ENCODE results near the gene LEFTY2. TPM values are rescaled to one million over a fixed set of nuclear protein-coding genes. Genes with fewer than 3 reads are reported as not detected.

The LEFTY2 gene
- polyA plus RNA-seq, 2 of the 4 experiments (the other 2 are of a cell fraction) = not detected

DNA sequence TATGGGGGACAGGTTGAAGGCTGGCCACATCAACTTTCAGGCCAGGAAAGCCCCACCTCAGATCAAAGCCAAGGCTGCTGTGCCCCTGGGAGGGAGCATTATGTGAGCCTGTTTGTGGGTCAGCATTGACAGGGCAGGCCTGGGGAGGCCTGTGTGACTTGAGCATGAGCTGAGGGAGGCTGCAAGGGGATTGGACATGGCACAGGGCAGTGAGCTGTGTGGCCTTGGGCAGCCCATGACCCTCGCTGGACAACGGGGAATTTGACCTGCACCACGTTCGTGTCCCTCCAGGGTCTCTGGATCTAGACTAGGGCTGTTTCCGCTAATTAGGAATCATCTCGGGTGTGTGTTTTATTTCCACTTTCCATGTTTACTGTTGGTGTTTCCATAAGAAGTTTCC lies 34.6 kb downstream of the LEFTY2 start:
- ATAC-seq (no peak), FAIRE-seq (no peak), DNase-seq (ENCODE audit: low read depth in 1 of 2, low spot score in 1 of 2) (no peak)
- TF ChIP-seq CHD2 (IDR thresholded peaks at IDR 0.05; ENCODE audit: low read length, partially characterized antibody) (no peak), EHMT2 (IDR thresholded peaks at IDR 0.05; ENCODE audit: low read depth) (no peak)
- ChIA-PET CTCF (interaction anchor here (0.7 to 12.4 kb wide), 7 partner anchors 11 to 442 kb away, joined by 3 to 207 read pairs (median 6); partner anchors contain the start of genes LEFTY1, SRP9 and TMEM63A), POLR2A (no interaction called here)
- Histone ChIP-seq H3K4me1 (0 out of 3 replicates have a peak, but pooled peaks cover 3% of the 10 kb centered on the region), H3K27ac (no peak overlapping the region), H3K9me3 (no peaks in the 10 kb centered on the region), H3K4me2 (no peak overlapping the region), H3K4me3 (no peak overlapping the region)
- 82% methylated on average over 4 of the region's 6 CpGs for WGBS (ENCODE audit: missing lambda C conversion rate)

DNA sequence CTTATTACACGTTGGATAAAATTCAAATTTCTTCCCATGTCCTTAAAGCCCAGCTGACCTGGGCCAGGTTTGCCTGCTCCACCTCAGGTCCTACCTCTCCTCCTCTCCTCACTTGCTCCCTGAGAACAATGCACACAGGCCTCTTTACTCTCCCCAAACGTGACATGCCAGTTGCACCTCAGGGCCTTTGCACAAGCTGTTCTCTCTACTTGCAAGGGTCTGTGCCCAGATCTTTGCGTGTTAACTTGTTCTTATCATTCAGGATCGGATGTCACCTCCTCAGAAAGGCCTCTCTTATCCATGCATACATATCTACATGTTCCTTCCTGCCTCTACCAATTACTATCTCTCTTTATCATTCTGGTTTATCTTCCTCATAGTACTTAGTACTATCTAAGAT lies 37.4 kb downstream of the LEFTY2 start:
- POLR2A ChIA-PET = interaction anchor here (0.7 kb wide), 1 partner anchor 68 kb away, joined by 4 read pairs; no protein-coding TSS in a partner anchor
- no peaks in the 10 kb centered on the region for H3K4me1 ChIP-seq
- ATAC-seq (no peak), FAIRE-seq (no peak), DNase-seq (ENCODE audit: low read depth in 1 of 2, low spot score in 1 of 2) (no peak)
- no peak overlapping the region for H3K27ac ChIP-seq
- no peaks in the 10 kb centered on the region for H3K9me3 ChIP-seq
- H3K4me3 ChIP-seq = no peak overlapping the region
- 80% methylated on average over 4 of the region's 4 CpGs for WGBS (ENCODE audit: missing lambda C conversion rate)
- H3K4me2 ChIP-seq = no peak overlapping the region
- CTCF ChIA-PET = interaction anchor here (0.7 to 12.4 kb wide), 4 partner anchors 9 to 427 kb away, joined by 3 to 207 read pairs (median 45); partner anchors contain the start of genes LEFTY1 and TMEM63A
- TF ChIP-seq, protein P1, sequence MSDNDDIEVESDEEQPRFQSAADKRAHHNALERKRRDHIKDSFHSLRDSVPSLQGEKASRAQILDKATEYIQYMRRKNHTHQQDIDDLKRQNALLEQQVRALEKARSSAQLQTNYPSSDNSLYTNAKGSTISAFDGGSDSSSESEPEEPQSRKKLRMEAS (IDR thresholded peaks at IDR 0.05) = no peak
- TF ChIP-seq SREBF2 (IDR thresholded peaks at IDR 0.05) = no peak
- TF ChIP-seq, protein P2, sequence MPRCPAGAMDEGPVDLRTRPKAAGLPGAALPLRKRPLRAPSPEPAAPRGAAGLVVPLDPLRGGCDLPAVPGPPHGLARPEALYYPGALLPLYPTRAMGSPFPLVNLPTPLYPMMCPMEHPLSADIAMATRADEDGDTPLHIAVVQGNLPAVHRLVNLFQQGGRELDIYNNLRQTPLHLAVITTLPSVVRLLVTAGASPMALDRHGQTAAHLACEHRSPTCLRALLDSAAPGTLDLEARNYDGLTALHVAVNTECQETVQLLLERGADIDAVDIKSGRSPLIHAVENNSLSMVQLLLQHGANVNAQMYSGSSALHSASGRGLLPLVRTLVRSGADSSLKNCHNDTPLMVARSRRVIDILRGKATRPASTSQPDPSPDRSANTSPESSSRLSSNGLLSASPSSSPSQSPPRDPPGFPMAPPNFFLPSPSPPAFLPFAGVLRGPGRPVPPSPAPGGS (IDR thresholded peaks at IDR 0.05) = no peak
- no peak for TF ChIP-seq NPAS2 (CRISPR knock-in tag; IDR thresholded peaks at IDR 0.05; ENCODE audit: borderline replicate concordance)
- no peak for TF ChIP-seq KDM5A (IDR thresholded peaks at IDR 0.05)
- no peak for TF ChIP-seq TP53 (CRISPR knock-in tag; IDR thresholded peaks at IDR 0.05)
- no peak for TF ChIP-seq FOXS1 (CRISPR knock-in tag; IDR thresholded peaks at IDR 0.05)
- TF ChIP-seq EP300 (IDR thresholded peaks at IDR 0.05) = no peak
- TF ChIP-seq, protein P3, sequence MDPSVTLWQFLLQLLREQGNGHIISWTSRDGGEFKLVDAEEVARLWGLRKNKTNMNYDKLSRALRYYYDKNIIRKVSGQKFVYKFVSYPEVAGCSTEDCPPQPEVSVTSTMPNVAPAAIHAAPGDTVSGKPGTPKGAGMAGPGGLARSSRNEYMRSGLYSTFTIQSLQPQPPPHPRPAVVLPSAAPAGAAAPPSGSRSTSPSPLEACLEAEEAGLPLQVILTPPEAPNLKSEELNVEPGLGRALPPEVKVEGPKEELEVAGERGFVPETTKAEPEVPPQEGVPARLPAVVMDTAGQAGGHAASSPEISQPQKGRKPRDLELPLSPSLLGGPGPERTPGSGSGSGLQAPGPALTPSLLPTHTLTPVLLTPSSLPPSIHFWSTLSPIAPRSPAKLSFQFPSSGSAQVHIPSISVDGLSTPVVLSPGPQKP (IDR thresholded peaks at IDR 0.05; ENCODE audit: low read depth, low read length) = no peak
- no peak for TF ChIP-seq HOXB13 (CRISPR knock-in tag; IDR thresholded peaks at IDR 0.05; ENCODE audit: low read depth)

DNA sequence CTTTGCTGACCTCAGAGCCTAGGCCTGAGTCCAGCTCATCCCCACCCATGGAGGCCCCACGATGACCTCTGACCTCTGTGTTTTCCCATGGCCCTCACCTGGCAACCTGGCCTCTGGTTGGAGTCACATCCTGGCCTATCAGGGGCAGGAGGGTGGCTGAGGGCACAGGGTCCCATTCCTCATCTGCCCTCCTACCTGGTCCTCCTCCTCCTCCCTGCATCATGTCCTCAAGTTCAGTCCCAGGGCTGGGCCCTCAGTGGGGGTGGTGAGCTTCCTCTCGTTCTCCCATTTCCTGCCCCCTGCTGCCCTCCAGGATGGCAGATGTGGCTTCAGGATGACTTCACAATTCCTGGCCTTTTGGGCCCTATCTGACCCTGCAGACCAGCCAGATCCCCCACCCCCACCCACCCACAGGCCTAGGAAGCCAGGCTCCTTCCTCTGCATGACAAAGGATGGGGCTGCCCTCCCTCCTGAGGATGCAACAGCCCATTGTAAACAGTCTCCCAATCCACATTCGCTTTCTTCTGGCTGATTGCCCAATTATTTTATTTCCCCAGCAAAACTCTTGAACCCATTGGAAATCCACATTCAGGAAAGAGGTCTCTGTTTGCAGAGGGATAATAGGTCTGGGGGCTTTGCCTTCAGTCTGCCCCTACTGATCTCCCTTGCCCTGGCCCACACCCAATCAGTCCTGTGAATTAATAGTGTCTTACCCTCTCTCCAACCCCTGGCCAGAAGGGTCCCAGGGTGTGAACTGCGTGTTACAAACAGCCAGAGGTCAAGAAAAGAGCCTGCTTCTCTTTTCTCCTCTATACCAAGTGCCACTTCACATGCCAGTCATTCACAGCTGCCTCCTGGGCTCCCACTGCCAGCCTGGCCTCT lies 41.7 kb downstream of the LEFTY2 start:
- TF ChIP-seq RAD21 (conservative IDR thresholded peaks at IDR 0.05 in 1 of 2, IDR thresholded peaks at IDR 0.05 in 1 of 2) (no peak), CBX2 (IDR thresholded peaks at IDR 0.05; ENCODE audit: borderline replicate concordance, low read depth) (no peak), HOXA7 (CRISPR knock-in tag; IDR thresholded peaks at IDR 0.05) (no peak), JUNB (IDR thresholded peaks at IDR 0.05) (no peak), HEYL (CRISPR knock-in tag; IDR thresholded peaks at IDR 0.05) (no peak), FOSL2 (IDR thresholded peaks at IDR 0.05) (no peak), FOSL2 (CRISPR knock-in tag; IDR thresholded peaks at IDR 0.05) (no peak), ZNF302 (CRISPR knock-in tag; IDR thresholded peaks at IDR 0.05) (no peak), EHF (CRISPR knock-in tag; IDR thresholded peaks at IDR 0.05) (no peak), MAFK (IDR thresholded peaks at IDR 0.05; ENCODE audit: partially characterized antibody) (no peak), KDM1A (IDR thresholded peaks at IDR 0.05; ENCODE audit: low read depth) (no peak), PHF8 (IDR thresholded peaks at IDR 0.05; ENCODE audit: borderline replicate concordance, low read depth) (no peak), RNF2 (IDR thresholded peaks at IDR 0.05; ENCODE audit: borderline replicate concordance, low read depth) (no peak), NR3C1 (IDR thresholded peaks at IDR 0.05) (no peak)
- TF ChIP-seq, protein P4, sequence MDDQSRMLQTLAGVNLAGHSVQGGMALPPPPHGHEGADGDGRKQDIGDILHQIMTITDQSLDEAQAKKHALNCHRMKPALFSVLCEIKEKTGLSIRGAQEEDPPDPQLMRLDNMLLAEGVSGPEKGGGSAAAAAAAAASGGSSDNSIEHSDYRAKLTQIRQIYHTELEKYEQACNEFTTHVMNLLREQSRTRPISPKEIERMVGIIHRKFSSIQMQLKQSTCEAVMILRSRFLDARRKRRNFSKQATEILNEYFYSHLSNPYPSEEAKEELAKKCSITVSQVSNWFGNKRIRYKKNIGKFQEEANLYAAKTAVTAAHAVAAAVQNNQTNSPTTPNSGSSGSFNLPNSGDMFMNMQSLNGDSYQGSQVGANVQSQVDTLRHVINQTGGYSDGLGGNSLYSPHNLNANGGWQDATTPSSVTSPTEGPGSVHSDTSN (IDR thresholded peaks at IDR 0.05) = no peak
- TF ChIP-seq, protein P5, sequence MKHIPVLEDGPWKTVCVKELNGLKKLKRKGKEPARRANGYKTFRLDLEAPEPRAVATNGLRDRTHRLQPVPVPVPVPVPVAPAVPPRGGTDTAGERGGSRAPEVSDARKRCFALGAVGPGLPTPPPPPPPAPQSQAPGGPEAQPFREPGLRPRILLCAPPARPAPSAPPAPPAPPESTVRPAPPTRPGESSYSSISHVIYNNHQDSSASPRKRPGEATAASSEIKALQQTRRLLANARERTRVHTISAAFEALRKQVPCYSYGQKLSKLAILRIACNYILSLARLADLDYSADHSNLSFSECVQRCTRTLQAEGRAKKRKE (CRISPR knock-in tag; IDR thresholded peaks at IDR 0.05; ENCODE audit: low read depth) = no peak
- DNase-seq (ENCODE audit: low read depth in 1 of 2, low spot score in 1 of 2) = no peak
- Histone ChIP-seq H3K4me1 (peaks cover 6% of the 10 kb centered on the region), H3K4me3 (no peak overlapping the region), H3K9me3 (no peaks in the 10 kb centered on the region), H3K4me2 (no peak overlapping the region), H3K27ac (no peak overlapping the region)
- no peak for ATAC-seq
- 68% methylated on average over 4 of the region's 4 CpGs for WGBS (ENCODE audit: missing lambda C conversion rate)
- FAIRE-seq = no peak
- ChIA-PET CTCF (interaction anchor here (0.9 to 7.3 kb wide), 3 partner anchors 10 to 424 kb away, joined by 4 to 53 read pairs (median 9); no protein-coding TSS in a partner anchor), POLR2A (no interaction called here)

Data from A549 (cell line).